Smooth muscle cell (in vitro differentiated cells): ENCODE measurements around the gene DNAAF5. TPM values are rescaled to one million over a fixed set of nuclear protein-coding genes. Genes with fewer than 3 reads are reported as not detected.

Experiments
- DNase-seq: peaks from one replicate; lab custom pipeline; 2025; ENCODE audit not compliant: unreplicated experiment; lab: John Stamatoyannopoulos, UW
- H2AFZ ChIP-seq: fragments of 200-600 bp; sonication (generic); 2 replicates; pipeline ENCODE4 v1.6.0; 2016; ENCODE audit warnings: antibody characterized with exemption, low read depth, mild to moderate bottlenecking
- H3F3A ChIP-seq: fragments of 200-600 bp; sonication (generic); 2 replicates; pipeline ENCODE4 v1.6.0; 2017; ENCODE audit warnings: antibody characterized with exemption, low read depth
- H3K27ac ChIP-seq: fragments of 200-600 bp; sonication (generic); 2 replicates; pipeline ENCODE4 v1.5.1; 2016; ENCODE audit warnings: low read depth, mild to moderate bottlenecking
- H3K27me3 ChIP-seq: fragments of 200-600 bp; sonication (generic); 2 replicates; pipeline ENCODE4 v1.6.1; 2016; ENCODE audit warnings: low read depth, mild to moderate bottlenecking
- H3K36me3 ChIP-seq: fragments of 200-600 bp; sonication (generic); 2 replicates; pipeline ENCODE4 v1.5.1; 2016; ENCODE audit warnings: low read depth
- H3K4me1 ChIP-seq: fragments of 200-600 bp; sonication (generic); 2 replicates; pipeline ENCODE4 v1.5.1; 2016; ENCODE audit warnings: low read depth
- H3K4me2 ChIP-seq: fragments of 200-600 bp; sonication (generic); 2 replicates; pipeline ENCODE4 v1.6.0; 2016; ENCODE audit warnings: mild to moderate bottlenecking
- H3K4me3 ChIP-seq: fragments of 200-600 bp; sonication (generic); 2 replicates; pipeline ENCODE4 v1.5.1; 2016; ENCODE audit warnings: mild to moderate bottlenecking
- H3K79me2 ChIP-seq: fragments of 200-600 bp; sonication (generic); 2 replicates; pipeline ENCODE4 v1.6.0; 2016; ENCODE audit warnings: low read depth, mild to moderate bottlenecking
- H3K9ac ChIP-seq: fragments of 200-600 bp; sonication (generic); 2 replicates; pipeline ENCODE4 v1.6.0; 2016; ENCODE audit warnings: low read depth
- H3K9me3 ChIP-seq: fragments of 200-600 bp; sonication (generic); replicated peaks from 2 replicates; pipeline ENCODE4 v1.5.1; 2016; ENCODE audit warnings: low read depth
- H4K20me1 ChIP-seq: fragments of 200-600 bp; sonication (generic); 2 replicates; pipeline ENCODE4 v1.6.0; 2016; ENCODE audit warnings: low read depth
- WGBS: methylation state at CpG from one replicate; pipeline ENCODE4 v1.1.7; 2016; ENCODE audit warnings: low lambda C conversion rate; 5-methylcytosine and 5-hydroxymethylcytosine counted together
- polyA plus RNA-seq: library from polyadenylated mRNA; unstranded; fragments of >200 nt; fragmentation: Nextera tagmentation; extraction: Ambion mirVana; gene quantifications from 2 replicates; pipeline ENCODE4 v1.2.1, GENCODE V29; 2016
- total RNA-seq: library from RNA; depleted of rRNA; stranded (reverse); fragments of >200 nt; gene quantifications from 2 replicates; pipeline ENCODE4 v1.2.3, GENCODE V29; 2014
- TF ChIP-seq, protein P1 (sequence below): fragments of 200-600 bp; sonication (generic); IDR thresholded peaks from 2 replicates; pipeline ENCODE4 v1.5.1; 2017; ENCODE audit warnings: borderline replicate concordance, mild to moderate bottlenecking, antibody characterized with exemption; ENCODE audit not compliant: insufficient read depth, poor library complexity, severe bottlenecking

DNAAF5 gene
- total and polyA plus RNA-seq, 2 experiments from 2014 or later = 13.9 to 17.0 TPM

DNA sequence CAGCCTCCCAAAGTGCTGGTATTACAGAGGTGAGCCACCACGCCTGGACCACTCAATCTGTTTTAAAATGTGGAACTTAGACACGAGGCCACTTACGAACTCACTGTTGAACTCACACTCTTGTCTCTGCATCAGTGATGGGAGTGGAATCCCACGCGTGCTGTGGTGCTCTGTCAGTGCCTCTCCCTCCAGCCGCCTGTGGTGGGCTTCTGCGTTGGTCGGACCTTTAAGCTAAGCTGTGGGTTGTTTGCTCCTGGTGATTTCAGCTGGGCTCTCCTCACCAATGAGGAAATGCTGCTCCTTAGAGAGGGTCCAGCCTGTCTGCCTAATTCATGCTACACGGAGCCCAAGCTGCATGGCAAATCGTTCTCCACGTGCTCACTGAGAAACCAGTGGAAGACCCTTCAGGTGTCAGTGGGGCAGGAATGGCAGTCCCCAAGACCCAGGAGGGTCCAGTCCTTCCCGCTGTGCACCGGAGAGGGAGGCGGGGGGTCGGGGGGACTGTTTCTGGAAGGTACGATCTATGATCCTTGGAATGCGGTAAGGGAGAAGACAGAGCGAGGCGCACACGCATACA lies 18.4 kb downstream of the DNAAF5 start:
- 99% methylated on average over 19 of the region's 20 CpGs for WGBS
- no peaks in the 10 kb centered on the region for H3K27me3 ChIP-seq
- TF ChIP-seq, protein P1, sequence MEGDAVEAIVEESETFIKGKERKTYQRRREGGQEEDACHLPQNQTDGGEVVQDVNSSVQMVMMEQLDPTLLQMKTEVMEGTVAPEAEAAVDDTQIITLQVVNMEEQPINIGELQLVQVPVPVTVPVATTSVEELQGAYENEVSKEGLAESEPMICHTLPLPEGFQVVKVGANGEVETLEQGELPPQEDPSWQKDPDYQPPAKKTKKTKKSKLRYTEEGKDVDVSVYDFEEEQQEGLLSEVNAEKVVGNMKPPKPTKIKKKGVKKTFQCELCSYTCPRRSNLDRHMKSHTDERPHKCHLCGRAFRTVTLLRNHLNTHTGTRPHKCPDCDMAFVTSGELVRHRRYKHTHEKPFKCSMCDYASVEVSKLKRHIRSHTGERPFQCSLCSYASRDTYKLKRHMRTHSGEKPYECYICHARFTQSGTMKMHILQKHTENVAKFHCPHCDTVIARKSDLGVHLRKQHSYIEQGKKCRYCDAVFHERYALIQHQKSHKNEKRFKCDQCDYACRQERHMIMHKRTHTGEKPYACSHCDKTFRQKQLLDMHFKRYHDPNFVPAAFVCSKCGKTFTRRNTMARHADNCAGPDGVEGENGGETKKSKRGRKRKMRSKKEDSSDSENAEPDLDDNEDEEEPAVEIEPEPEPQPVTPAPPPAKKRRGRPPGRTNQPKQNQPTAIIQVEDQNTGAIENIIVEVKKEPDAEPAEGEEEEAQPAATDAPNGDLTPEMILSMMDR = no peak
- no peak overlapping the region for H3K4me3 ChIP-seq
- no peak overlapping the region for H3K27ac ChIP-seq
- H2AFZ ChIP-seq = no peak overlapping the region
- H3K79me2 ChIP-seq = no peaks in the 10 kb centered on the region
- peaks cover 12% of the 10 kb centered on the region for H4K20me1 ChIP-seq
- no peak for DNase-seq
- no peaks in the 10 kb centered on the region for H3K4me1 ChIP-seq
- no peak overlapping the region for H3K9ac ChIP-seq
- H3F3A ChIP-seq = no peaks in the 10 kb centered on the region
- no peaks in the 10 kb centered on the region for H3K36me3 ChIP-seq
- no peak overlapping the region for H3K4me2 ChIP-seq
- no peaks in the 10 kb centered on the region for H3K9me3 ChIP-seq

DNA sequence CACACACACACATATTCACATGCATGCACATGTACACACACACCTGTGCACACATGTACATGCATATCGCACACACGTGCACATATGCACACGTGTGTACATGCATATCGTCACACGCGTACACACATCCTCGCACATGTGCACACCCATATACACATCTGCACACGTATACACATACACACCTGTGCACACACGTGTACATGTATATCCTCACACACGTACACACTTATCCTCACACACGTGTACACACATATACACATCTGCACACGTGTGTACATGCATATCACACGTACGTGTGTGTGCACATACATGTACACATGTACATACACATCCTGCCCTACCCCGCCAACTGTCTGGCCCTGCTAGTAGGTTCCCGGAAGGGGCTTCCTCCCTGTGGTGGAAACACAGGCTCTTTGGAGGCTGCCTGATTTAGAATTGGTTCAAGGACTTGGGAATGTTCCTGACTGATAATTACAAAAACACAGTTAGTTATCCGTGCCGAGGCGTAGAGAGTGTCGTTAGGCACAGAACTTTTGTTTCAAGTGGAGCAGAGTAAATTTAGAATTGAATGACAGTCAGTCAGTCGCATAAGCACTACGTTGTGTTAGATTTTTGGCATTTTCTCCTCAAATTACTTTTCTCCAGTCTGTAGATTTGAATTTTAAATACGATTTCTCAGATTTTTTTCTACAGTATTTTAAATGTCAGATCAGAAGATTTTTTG lies 19.1 kb downstream of the DNAAF5 start:
- no peak overlapping the region for H3K27ac ChIP-seq
- DNase-seq = no peak
- no peak overlapping the region for H3K4me2 ChIP-seq
- no peaks in the 10 kb centered on the region for H3K27me3 ChIP-seq
- H4K20me1 ChIP-seq = peaks cover 12% of the 10 kb centered on the region
- no peaks in the 10 kb centered on the region for H3K79me2 ChIP-seq
- no peak overlapping the region for H2AFZ ChIP-seq
- no peaks in the 10 kb centered on the region for H3K9me3 ChIP-seq
- no peaks in the 10 kb centered on the region for H3K4me1 ChIP-seq
- TF ChIP-seq, protein P1 = no peak
- H3F3A ChIP-seq = no peaks in the 10 kb centered on the region
- WGBS = 97% methylated on average over 23 of the region's 23 CpGs
- H3K4me3 ChIP-seq = no peak overlapping the region
- H3K9ac ChIP-seq = no peak overlapping the region
- H3K36me3 ChIP-seq = no peaks in the 10 kb centered on the region

DNA sequence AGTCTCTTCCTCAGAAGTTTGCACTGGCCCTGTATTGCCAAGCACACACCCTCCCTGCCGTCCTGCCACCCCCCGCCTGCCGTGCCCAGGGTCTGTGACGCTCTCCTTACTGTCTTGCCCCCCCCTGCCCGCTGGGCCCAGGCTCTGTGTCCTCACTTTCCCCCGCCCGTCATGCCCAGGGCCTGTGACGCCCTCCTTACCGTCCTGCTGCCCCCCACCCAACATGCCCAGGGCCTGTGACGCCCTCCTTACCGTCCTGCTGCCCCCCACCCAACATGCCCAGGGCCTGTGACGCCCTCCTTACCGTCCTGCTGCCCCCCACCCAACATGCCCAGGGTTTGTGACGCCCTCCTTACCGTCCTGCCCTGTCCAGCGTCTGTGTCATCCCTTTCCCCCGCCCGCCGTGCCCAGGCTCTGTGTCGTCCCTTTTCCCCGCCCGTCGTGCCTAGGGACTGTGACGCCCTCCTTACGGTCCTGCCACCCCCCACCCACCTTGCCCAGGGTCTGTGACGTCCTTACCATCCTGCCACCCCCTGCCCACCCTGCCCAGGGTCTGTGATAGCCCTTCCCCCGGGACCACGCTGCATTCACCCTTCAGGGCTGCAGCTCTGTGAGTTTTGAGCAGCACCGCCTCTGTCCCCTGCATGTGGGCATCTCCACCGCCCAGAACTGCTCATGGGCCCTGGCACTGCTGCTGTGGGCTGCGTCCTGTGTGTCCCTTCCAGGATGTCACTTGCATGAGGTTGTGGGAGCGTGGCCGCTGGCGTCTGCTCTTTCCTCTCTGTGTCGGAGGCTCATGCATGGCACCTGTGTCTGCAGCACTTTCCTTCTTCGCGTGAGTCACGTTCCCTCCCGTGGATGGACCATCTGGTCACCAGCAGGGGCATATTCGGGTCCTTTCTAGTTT lies 19.9 kb downstream of the DNAAF5 start:
- H3K9me3 ChIP-seq = no peaks in the 10 kb centered on the region
- H3K79me2 ChIP-seq = no peaks in the 10 kb centered on the region
- no peak overlapping the region for H3K4me2 ChIP-seq
- DNase-seq = no peak
- no peak overlapping the region for H3K27ac ChIP-seq
- H2AFZ ChIP-seq = no peak overlapping the region
- H3K9ac ChIP-seq = no peak overlapping the region
- H3F3A ChIP-seq = no peaks in the 10 kb centered on the region
- peaks cover 12% of the 10 kb centered on the region for H4K20me1 ChIP-seq
- no peaks in the 10 kb centered on the region for H3K36me3 ChIP-seq
- whole genome bisulfite sequencing = 91% methylated on average over 31 of the region's 40 CpGs
- TF ChIP-seq, protein P1 = no peak
- H3K27me3 ChIP-seq = no peaks in the 10 kb centered on the region
- no peak overlapping the region for H3K4me3 ChIP-seq
- no peaks in the 10 kb centered on the region for H3K4me1 ChIP-seq
